Keratinocyte (primary cell): ENCODE measurements around the gene CCDC12.

ENCODE experiments used
- EZH2 ChIP-seq: IDR thresholded peaks from one replicate; pipeline ENCODE4 v1.6.1; 2012; ENCODE audit warnings: inconsistent platforms, mild to moderate bottlenecking, low read length, moderate library complexity
- TF ChIP-seq, protein P1 (sequence below), 3 experiments: IDR thresholded peaks in 1 of 3; conservative IDR thresholded peaks in 1 of 3; optimal IDR thresholded peaks in 1 of 3; 2 replicates in 2 of 3; 3 replicates in 1 of 3; pipeline versions ENCODE3 to v1.5.1; 2011; ENCODE audit warnings: low read length in 3 of 3, mild to moderate bottlenecking in 3 of 3, moderate library complexity in 2 of 3, control low read depth in 1 of 3, inconsistent platforms in 1 of 3; ENCODE audit not compliant: insufficient read depth in 2 of 3; ENCODE audit errors: extremely low read depth in 1 of 3

- TF ChIP-seq, protein P1, sequence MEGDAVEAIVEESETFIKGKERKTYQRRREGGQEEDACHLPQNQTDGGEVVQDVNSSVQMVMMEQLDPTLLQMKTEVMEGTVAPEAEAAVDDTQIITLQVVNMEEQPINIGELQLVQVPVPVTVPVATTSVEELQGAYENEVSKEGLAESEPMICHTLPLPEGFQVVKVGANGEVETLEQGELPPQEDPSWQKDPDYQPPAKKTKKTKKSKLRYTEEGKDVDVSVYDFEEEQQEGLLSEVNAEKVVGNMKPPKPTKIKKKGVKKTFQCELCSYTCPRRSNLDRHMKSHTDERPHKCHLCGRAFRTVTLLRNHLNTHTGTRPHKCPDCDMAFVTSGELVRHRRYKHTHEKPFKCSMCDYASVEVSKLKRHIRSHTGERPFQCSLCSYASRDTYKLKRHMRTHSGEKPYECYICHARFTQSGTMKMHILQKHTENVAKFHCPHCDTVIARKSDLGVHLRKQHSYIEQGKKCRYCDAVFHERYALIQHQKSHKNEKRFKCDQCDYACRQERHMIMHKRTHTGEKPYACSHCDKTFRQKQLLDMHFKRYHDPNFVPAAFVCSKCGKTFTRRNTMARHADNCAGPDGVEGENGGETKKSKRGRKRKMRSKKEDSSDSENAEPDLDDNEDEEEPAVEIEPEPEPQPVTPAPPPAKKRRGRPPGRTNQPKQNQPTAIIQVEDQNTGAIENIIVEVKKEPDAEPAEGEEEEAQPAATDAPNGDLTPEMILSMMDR (optimal IDR thresholded peaks at IDR 0.05 in 1 of 3, IDR thresholded peaks at IDR 0.05 in 1 of 3, conservative IDR thresholded peaks at IDR 0.05 in 1 of 3; ENCODE audit: extremely low read depth in 1 of 3, insufficient read depth in 2 of 3, low read length in 3 of 3): no peak
- no peak for TF ChIP-seq EZH2
Observed at GRCh38 chr3:47010910-47011309, 34.4 kb upstream of the CCDC12 start.
